GM19463 (cell line): ENCODE data around the gene ARSB.
"Not testable (repeated sequence)": the region's sequence is repeated elsewhere in the genome, so short reads cannot be mapped to it uniquely, and the experiment has no call there.

Experiments used
- ATAC-seq: cut with Tn5 transposase; IDR thresholded peaks from one replicate; pipeline ENCODE4 v1.9.1; 2021; ENCODE audit warnings: mild to moderate bottlenecking, moderate library complexity; ENCODE audit not compliant: unreplicated experiment

The ARSB gene

GRCh38 chr5:78851891-78852290 lies 133.2 kb downstream of the ARSB start:
- not testable (repeated sequence) for ATAC-seq

- ATAC-seq, result no peak
These were observed 139.6 kb downstream of the ARSB start for GRCh38 chr5:78845470-78845869.

GRCh38 chr5:78843436-78843835 lies 141.7 kb downstream of the ARSB start:
- no peak for ATAC-seq

GRCh38 chr5:78841767-78842166 lies 143.3 kb downstream of the ARSB start:
- ATAC-seq, result no peak

- ATAC-seq, result no peak
These were observed 146.4 kb downstream of the ARSB start for GRCh38 chr5:78838753-78839152.

- ATAC-seq, result no peak
These were observed 147.3 kb downstream of the ARSB start for GRCh38 chr5:78837836-78838235.

GRCh38 chr5:78835176-78835575 lies 149.9 kb downstream of the ARSB start:
- no peak for ATAC-seq

GRCh38 chr5:78833284-78833683 lies 151.8 kb downstream of the ARSB start:
- no peak for ATAC-seq

GRCh38 chr5:78830528-78831046 lies 154.5 kb downstream of the ARSB start:
- no peak for ATAC-seq

GRCh38 chr5:78829811-78830527 lies 155.1 kb downstream of the ARSB start:
- no peak for ATAC-seq

- no peak for ATAC-seq
These were observed 157.4 kb downstream of the ARSB start for GRCh38 chr5:78827725-78828124.

- ATAC-seq, result no peak
These were observed 160.3 kb downstream of the ARSB start for GRCh38 chr5:78824831-78825281.

GRCh38 chr5:78823196-78823595 lies 161.9 kb downstream of the ARSB start:
- peak; percentile 61 for ATAC-seq

- no peak for ATAC-seq
These were observed 163.5 kb downstream of the ARSB start for GRCh38 chr5:78821536-78822021.

- ATAC-seq, result no peak
These were observed 165.4 kb downstream of the ARSB start for GRCh38 chr5:78819707-78820106.

- no peak for ATAC-seq
These were observed 165.9 kb downstream of the ARSB start for GRCh38 chr5:78819166-78819565.

- no peak for ATAC-seq
These were observed 168.9 kb downstream of the ARSB start for GRCh38 chr5:78816143-78816765.

GRCh38 chr5:78813906-78814530 lies 171.1 kb downstream of the ARSB start:
- ATAC-seq, result no peak

- no peak for ATAC-seq
These were observed 171.8 kb downstream of the ARSB start for GRCh38 chr5:78813286-78813685.

GRCh38 chr5:78811866-78812265 lies 173.2 kb downstream of the ARSB start:
- no peak for ATAC-seq

GRCh38 chr5:78811121-78811817 lies 173.8 kb downstream of the ARSB start:
- no peak for ATAC-seq
